HEK293T (cell line): Measurements from ENCODE around the gene BCL7A.

Experiments used
- ARNT ChIP-seq: fragments of 450-650 bp; IDR thresholded peaks from 2 replicates; pipeline ENCODE4 v1.6.1; 2017; ENCODE audit warnings: mild to moderate bottlenecking
- BHLHE40 ChIP-seq: fragments of 450-650 bp; IDR thresholded peaks from 2 replicates; pipeline ENCODE4 v1.6.1; 2016; ENCODE audit warnings: mild to moderate bottlenecking, moderate library complexity, borderline replicate concordance
- CTBP1 ChIP-seq: fragments of 450-650 bp; IDR thresholded peaks from 2 replicates; pipeline ENCODE4 v1.6.1; 2016; ENCODE audit warnings: borderline replicate concordance
- ELF4 ChIP-seq: fragments of 450-650 bp; IDR thresholded peaks from 2 replicates; pipeline ENCODE4 v1.6.1; 2017; ENCODE audit warnings: antibody characterized with exemption
- FOXM1 ChIP-seq: fragments of 450-650 bp; IDR thresholded peaks from 2 replicates; pipeline ENCODE4 v1.6.1; 2017; ENCODE audit warnings: mild to moderate bottlenecking, borderline replicate concordance
- NFRKB ChIP-seq: fragments of 450-650 bp; IDR thresholded peaks from 2 replicates; pipeline ENCODE4 v1.6.1; 2016; ENCODE audit warnings: mild to moderate bottlenecking, moderate library complexity
- PKNOX1 ChIP-seq: fragments of 450-650 bp; IDR thresholded peaks from 2 replicates; pipeline ENCODE4 v1.6.1; 2016
- SP1 ChIP-seq: fragments of 450-650 bp; IDR thresholded peaks from 2 replicates; pipeline ENCODE4 v1.6.1; 2017
- SUZ12 ChIP-seq: fragments of 450-650 bp; IDR thresholded peaks from 2 replicates; pipeline ENCODE4 v1.6.1; 2016; ENCODE audit warnings: mild to moderate bottlenecking

- TF ChIP-seq SP1 = no peak
- no peak for TF ChIP-seq FOXM1
- TF ChIP-seq BHLHE40 = no peak
- TF ChIP-seq PKNOX1 = no peak
- no peak for TF ChIP-seq SUZ12
- TF ChIP-seq ARNT = no peak
- TF ChIP-seq NFRKB = no peak
- no peak for TF ChIP-seq CTBP1
- TF ChIP-seq ELF4 = no peak
These were observed 44.7 kb upstream of the BCL7A start for GRCh38 chr12:121976950-121977349.
